ENCODE data around the gene COL8A2.

Gene COL8A2

GRCh38 chr1:36136535-36136934, 11.5 kb upstream of the COL8A2 start:
- no peak for DNase-seq (ENCODE audit: low read depth)

DNA sequence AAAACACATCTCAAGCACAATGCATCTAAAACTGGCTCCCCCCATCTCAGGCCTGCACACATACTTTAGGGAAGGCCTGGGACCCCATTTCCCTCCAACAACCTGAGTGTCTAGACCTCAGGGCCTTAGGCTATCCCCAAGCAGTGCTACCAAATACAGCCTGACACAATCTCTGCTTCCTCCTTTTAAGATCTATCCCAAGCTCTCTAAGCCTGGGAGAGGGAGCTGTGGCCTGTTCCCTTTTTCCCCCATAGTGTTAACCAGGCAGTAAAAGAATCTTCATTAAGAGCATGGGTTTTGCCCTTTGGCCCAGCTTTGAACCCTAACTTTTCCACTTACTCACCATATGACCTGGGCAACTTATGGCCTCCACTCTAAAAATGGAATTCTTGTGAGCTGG, 10.8 kb upstream of the COL8A2 start:
- no peak for DNase-seq (ENCODE audit: low read depth)

DNA sequence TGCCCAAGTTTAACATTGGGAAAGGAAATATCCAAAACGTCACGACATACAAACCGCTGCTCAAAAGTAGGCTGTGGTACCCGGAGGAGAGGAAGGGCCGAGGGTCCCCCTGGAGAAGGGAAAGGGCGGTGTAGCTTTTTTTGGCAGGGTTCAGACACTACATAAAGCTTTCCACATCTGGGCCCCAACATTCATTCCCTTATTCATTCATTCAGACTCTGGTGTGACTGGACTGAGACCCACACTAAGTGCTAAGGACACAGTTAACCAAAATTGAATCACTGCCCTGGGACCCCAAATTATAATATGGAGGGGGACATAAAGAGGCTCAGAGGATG, 10.3 kb upstream of the COL8A2 start:
- DNase-seq (ENCODE audit: low read depth) = no peak

GRCh38 chr1:36134505-36135329, 9.7 kb upstream of the COL8A2 start:
- DNase-seq (ENCODE audit: low read depth) = no peak

DNA sequence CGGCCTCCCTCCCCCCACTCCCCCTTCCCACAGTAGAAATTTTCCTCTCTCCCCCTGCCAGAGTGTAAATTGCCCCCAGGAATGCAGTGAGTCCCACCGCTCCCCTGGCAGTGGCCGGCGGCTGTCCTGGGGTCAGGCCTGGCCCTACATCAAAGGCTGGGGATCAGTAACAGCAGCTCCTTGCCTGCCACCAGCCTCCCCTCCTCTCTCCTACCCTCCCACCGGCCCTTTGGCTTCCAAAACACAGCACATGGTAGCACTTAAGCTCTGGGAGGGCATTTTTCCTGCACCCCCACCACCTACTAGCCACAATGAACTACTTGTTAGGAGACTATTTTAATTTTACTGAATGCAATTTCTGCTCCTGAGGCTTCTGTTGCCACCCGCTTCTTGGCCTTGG, 9.0 kb upstream of the COL8A2 start:
- DNase-seq (ENCODE audit: low read depth) = no peak

GRCh38 chr1:36133484-36133883, 8.5 kb upstream of the COL8A2 start:
- no peak for DNase-seq (ENCODE audit: low read depth)

GRCh38 chr1:36132029-36132428, 7.0 kb upstream of the COL8A2 start:
- no peak for DNase-seq (ENCODE audit: low read depth)

- no peak for DNase-seq (ENCODE audit: low read depth)
These were observed 3.8 kb upstream of the COL8A2 start for GRCh38 chr1:36128905-36129206.

DNA sequence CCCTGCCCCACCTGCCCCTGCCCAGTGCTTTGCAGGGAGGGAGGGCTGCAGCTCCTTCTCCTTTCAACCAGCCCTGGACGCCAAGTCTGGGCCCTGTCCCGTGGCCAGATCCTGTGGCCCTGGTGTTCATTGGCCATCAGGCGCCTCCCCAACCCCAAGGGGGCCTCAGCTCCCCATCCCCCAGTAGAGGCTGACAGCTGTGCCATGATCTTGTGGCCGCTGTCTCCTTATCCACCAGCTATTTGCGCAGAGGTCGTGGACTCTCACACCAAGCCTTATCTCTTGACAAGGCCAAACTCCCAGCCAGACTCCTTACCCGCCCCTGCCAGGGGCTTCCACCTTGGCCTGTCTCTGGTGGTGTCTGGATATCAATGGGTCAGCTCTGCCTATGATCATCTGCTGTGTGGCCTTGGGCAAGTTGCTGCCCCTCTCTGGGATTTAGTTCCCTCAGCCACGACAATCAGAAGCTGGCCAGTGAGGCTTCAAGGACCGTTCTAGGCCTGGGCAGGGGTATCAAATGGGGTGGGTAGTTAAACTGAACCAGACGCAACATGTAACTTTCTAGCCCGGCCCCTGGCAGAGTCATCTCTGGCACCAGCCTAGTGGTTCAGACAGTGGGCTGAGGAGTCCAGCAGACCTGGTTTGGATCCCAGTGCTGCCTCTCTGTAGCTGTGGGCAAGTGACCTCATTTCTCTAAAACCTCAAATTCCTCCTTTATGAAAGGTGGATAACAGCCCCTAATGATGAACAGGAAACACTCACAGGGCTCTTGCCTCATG, 3.3 kb upstream of the COL8A2 start:
- DNase-seq (ENCODE audit: low read depth) = no peak

DNA sequence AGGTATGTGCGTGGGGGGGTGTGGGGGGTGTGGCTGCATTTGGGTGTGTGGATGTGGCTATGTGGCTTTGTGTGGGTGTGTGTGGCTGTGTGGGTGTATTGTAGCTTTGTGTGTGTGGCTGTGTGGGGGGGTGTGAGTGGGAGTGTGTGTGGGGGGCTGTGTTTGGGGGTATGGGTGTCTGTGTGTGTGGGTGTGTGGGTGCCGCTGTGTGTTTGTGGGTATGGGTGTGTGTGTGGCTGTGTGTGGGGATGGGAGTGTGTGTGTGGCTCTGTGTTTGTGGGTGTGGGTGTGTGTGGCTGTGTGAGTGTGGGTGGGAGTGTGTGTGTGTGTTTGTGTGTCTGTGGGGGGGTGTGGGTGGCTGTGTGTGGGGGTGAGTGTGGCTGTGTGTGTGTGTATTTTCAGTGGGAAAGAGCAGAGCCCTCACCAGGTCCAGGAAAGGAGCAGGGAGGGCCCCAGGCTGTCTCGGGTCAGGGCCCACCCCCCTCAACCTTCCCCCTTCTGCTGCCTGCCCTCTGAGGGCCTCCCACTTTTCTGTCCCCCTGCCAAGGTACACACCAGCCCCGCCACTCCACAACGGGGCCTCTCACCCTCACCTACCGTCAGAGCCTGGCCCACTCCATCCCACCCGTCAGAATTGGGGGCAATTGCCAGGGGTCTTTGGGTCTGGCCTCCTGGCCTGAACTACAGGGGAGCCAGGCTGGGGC, 1.9 kb upstream of the COL8A2 start:
- no peak for DNase-seq (ENCODE audit: low read depth)

DNA sequence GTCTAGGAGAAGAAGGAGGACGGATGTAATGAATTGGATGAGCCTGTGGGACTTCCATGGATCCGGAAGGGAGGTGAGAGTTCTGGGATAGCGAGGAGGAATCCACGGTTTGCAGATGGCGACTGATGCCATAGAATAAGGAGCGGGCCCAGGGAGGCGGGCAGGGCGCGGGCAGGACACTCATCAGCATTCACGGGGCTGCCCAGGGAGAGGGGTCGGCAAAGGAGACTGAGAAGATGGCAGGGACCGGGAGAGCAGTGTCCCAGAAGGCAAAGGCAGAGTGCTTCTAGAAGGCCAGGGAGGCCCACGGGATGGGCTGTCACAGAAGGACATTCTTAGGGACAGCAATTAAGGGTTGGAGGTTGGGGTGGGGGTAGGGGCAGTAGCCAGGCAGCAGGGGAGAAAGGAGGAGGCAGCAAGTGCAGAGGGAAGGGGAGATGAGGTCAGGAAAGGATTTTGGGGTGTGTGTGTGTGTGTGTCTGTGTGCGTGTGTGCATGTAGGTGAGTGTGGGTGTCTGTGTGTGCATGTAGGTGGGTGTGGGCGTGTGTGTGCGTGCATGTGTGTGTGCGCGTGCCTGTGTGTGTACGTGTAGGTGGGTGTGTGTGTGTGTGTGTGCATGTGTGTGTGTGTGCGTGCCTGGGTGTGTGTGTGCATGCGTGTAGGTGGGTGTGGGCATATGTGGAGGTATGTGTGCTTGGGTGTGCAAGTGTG, 1.1 kb upstream of the COL8A2 start:
- DNase-seq (ENCODE audit: low read depth) = no peak

- no peak for DNase-seq (ENCODE audit: low read depth)
These were observed 456 bp downstream of the COL8A2 start for GRCh38 chr1:36124404-36125128.

- no peak for DNase-seq (ENCODE audit: low read depth)
These were observed 1.7 kb downstream of the COL8A2 start for GRCh38 chr1:36123356-36123755.

GRCh38 chr1:36122062-36123030, 2.7 kb downstream of the COL8A2 start:
- DNase-seq (ENCODE audit: low read depth) = no peak

DNA sequence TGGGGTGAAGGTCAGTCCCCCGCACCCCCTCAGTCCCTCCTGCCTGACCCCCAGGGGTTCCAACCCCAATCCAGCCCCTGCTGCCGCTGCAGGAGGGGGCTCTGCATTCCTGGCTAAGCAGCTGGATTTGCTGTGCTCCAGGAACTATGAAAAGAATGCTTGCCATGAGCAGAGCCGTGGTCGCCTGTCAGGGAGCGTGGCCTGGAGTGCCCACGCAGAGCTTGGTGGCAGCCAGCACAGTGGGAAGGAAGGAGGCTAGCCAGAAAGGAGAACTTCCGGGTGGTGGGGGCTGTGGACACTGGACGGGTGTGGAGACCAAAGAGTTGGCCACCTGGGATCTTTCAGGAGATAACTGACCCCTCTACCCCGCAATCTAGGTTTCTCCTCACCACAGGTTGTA, 5.6 kb downstream of the COL8A2 start:
- DNase-seq (ENCODE audit: low read depth) = no peak

GRCh38 chr1:36118447-36119204, 6.4 kb downstream of the COL8A2 start:
- no peak for DNase-seq (ENCODE audit: low read depth)

DNA sequence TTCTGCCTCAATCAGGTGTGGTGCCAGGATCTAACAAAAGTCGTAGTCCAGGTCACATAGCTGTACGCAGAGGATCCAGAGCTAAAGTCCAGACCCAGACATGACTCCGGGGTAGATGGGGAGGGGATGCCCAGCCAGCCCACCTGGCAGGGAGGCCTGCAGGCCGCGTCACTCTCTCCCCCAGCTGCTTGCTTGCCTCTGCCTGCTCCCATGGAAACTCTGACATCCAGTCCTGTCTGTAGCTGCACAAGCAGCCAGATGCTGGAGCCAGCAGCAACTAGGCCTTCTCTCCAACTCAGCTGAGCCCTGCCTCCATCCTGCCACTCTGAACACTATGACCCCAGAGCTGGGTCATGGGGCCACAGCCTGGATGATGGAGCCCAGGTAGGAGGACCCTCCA, 8.1 kb downstream of the COL8A2 start:
- DNase-seq (ENCODE audit: low read depth) = no peak

DNA sequence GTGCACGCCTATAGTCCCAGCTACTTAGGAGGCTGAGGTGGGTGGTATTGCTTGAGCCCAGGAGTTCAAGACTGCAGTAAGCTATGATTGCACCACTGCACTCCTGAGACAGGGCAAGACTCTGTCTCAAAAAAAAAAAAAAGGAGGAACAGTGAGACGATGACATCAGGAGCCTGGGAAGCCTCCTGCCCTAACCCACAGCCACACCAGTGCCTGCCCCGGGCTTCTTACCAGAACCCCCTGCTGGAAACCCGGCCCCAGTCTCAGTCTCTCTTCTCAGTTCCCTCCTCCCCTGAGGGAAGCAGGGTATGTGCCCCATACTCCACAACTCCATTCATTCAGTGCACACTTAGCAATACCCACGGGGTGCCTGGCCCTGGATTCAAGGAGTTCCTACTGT, 9.1 kb downstream of the COL8A2 start:
- DNase-seq (ENCODE audit: low read depth) = no peak

DNA sequence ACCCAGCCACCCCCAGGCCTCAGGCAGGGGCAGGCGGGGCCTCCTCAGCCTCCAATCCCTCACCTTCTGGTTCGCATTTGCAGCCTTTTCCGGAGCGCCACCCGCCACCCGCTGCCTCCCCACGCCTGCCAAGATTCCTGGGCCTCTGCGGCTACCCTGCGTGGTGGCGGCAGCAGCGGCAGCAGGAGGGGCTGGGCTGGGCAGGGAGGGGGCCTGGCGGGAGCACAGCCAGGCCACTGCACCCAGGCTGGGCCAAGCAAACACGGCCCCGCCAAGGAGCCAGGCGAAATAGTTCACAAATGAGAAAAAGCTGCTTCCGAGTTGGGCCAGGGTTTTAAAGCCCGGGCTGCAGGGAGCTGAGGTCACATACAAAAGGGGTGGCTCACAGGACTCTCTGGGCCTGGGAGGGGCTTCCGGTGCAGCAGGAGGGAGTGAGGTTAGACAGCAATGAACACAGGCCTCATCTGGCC, 9.8 kb downstream of the COL8A2 start:
- DNase-seq (ENCODE audit: low read depth) = no peak

GRCh38 chr1:36114371-36114770, 10.7 kb downstream of the COL8A2 start:
- DNase-seq (ENCODE audit: low read depth) = no peak
